ENCODE results near the gene CEP112. TPM values are rescaled to one million over a fixed set of nuclear protein-coding genes. Genes with fewer than 3 reads are reported as not detected.
"Not testable (repeated sequence)": the region's sequence is repeated elsewhere in the genome, so short reads cannot be mapped to it uniquely, and the experiment has no call there.

Gene CEP112
- total and polyA plus RNA-seq, 2 experiments from 2014 or later, result 4.0 to 4.3 TPM

DNA sequence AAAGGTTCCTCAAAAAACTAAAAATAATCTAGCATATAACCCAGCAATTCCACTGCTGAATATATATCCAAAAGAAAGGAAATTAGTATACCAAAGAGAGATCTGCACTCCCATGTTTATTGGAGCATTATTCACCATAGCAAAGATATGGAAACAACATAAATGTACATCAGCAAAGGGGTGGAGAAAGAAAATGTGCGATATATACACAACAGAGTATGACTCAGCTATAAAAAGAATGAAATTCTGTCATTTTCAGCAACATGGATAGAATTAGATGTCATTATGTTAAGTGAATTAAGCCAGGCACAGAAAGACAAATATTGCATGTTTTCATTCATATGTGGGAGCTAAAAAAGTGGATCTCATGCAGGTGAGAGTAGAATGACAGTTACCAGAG is 350.8 kb downstream of the CEP112 start (continued):
- TF ChIP-seq, protein P1, sequence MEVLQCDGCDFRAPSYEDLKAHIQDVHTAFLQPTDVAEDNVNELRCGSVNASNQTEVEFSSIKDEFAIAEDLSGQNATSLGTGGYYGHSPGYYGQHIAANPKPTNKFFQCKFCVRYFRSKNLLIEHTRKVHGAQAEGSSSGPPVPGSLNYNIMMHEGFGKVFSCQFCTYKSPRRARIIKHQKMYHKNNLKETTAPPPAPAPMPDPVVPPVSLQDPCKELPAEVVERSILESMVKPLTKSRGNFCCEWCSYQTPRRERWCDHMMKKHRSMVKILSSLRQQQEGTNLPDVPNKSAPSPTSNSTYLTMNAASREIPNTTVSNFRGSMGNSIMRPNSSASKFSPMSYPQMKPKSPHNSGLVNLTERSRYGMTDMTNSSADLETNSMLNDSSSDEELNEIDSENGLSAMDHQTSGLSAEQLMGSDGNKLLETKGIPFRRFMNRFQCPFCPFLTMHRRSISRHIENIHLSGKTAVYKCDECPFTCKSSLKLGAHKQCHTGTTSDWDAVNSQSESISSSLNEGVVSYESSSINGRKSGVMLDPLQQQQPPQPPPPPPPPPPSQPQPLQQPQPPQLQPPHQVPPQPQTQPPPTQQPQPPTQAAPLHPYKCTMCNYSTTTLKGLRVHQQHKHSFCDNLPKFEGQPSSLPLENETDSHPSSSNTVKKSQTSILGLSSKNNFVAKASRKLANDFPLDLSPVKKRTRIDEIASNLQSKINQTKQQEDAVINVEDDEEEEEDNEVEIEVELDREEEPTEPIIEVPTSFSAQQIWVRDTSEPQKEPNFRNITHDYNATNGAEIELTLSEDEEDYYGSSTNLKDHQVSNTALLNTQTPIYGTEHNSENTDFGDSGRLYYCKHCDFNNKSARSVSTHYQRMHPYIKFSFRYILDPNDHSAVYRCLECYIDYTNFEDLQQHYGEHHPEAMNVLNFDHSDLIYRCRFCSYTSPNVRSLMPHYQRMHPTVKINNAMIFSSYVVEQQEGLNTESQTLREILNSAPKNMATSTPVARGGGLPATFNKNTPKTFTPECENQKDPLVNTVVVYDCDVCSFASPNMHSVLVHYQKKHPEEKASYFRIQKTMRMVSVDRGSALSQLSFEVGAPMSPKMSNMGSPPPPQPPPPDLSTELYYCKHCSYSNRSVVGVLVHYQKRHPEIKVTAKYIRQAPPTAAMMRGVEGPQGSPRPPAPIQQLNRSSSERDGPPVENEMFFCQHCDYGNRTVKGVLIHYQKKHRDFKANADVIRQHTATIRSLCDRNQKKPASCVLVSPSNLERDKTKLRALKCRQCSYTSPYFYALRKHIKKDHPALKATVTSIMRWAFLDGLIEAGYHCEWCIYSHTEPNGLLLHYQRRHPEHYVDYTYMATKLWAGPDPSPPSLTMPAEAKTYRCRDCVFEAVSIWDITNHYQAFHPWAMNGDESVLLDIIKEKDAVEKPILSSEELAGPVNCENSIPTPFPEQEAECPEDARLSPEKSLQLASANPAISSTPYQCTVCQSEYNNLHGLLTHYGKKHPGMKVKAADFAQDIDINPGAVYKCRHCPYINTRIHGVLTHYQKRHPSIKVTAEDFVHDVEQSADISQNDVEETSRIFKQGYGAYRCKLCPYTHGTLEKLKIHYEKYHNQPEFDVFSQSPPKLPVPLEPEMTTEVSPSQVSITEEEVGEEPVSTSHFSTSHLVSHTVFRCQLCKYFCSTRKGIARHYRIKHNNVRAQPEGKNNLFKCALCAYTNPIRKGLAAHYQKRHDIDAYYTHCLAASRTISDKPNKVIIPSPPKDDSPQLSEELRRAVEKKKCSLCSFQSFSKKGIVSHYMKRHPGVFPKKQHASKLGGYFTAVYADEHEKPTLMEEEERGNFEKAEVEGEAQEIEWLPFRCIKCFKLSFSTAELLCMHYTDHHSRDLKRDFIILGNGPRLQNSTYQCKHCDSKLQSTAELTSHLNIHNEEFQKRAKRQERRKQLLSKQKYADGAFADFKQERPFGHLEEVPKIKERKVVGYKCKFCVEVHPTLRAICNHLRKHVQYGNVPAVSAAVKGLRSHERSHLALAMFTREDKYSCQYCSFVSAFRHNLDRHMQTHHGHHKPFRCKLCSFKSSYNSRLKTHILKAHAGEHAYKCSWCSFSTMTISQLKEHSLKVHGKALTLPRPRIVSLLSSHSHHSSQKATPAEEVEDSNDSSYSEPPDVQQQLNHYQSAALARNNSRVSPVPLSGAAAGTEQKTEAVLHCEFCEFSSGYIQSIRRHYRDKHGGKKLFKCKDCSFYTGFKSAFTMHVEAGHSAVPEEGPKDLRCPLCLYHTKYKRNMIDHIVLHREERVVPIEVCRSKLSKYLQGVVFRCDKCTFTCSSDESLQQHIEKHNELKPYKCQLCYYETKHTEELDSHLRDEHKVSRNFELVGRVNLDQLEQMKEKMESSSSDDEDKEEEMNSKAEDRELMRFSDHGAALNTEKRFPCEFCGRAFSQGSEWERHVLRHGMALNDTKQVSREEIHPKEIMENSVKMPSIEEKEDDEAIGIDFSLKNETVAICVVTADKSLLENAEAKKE (CRISPR knock-in tag; IDR thresholded peaks at IDR 0.05), result no peak
- no peak for TF ChIP-seq STAT1 (IDR thresholded peaks at IDR 0.05; ENCODE audit: unreplicated experiment)
- TF ChIP-seq, protein P2, sequence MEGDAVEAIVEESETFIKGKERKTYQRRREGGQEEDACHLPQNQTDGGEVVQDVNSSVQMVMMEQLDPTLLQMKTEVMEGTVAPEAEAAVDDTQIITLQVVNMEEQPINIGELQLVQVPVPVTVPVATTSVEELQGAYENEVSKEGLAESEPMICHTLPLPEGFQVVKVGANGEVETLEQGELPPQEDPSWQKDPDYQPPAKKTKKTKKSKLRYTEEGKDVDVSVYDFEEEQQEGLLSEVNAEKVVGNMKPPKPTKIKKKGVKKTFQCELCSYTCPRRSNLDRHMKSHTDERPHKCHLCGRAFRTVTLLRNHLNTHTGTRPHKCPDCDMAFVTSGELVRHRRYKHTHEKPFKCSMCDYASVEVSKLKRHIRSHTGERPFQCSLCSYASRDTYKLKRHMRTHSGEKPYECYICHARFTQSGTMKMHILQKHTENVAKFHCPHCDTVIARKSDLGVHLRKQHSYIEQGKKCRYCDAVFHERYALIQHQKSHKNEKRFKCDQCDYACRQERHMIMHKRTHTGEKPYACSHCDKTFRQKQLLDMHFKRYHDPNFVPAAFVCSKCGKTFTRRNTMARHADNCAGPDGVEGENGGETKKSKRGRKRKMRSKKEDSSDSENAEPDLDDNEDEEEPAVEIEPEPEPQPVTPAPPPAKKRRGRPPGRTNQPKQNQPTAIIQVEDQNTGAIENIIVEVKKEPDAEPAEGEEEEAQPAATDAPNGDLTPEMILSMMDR (conservative IDR thresholded peaks at IDR 0.05; ENCODE audit: low read depth in 2 of 2), result no peak
- no peak for TF ChIP-seq ZNF331 (CRISPR knock-in tag; IDR thresholded peaks at IDR 0.05; ENCODE audit: low read depth)
- no peak for TF ChIP-seq JUNB (IDR thresholded peaks at IDR 0.05; ENCODE audit: unreplicated experiment)

DNA sequence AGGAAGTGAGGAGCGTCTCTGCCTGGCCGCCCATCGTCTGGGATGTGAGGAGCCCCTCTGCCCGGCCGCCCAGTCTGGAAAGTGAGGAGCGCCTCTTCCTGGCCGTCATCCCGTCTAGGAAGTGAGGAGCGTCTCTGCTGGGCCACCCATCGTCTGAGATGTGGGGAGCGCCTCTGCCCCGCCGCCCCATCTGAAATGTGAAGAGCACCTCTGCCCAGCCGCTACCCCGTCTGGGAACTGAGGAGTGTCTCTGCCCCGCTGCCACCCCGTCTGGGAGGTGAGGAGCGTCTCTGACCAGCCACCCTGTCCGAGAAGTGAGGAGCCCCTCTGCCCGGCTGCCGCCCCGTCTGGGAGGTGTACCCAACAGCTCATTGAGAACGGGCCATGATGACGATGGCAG is 354.7 kb downstream of the CEP112 start:
- not testable (repeated sequence) for H3F3A ChIP-seq (replicated peaks; ENCODE audit: low read depth); H3K4me1 Mint-ChIP-seq; H3K79me2 ChIP-seq (replicated peaks; ENCODE audit: insufficient read depth); H3K4me2 ChIP-seq; H4K20me1 ChIP-seq (replicated peaks; ENCODE audit: insufficient read depth); H2AFZ ChIP-seq; H3K4me1 ChIP-seq (ENCODE audit: insufficient read depth); H3K4me3 Mint-ChIP-seq; H3K27ac ChIP-seq (ENCODE audit: low read depth); H3K9me2 ChIP-seq (ENCODE audit: insufficient read depth); H3K36me3 ChIP-seq (ENCODE audit: insufficient read depth); H3K27me3 Mint-ChIP-seq (ENCODE audit: insufficient read depth, low read depth, poor library complexity); H3K27ac Mint-ChIP-seq; H3K27me3 ChIP-seq (ENCODE audit: insufficient read depth); H3K4me3 ChIP-seq; DNase-seq (ENCODE audit: low spot score); ATAC-seq
- peaks cover 39% of the 10 kb centered on the region; the same call in 2 of the 3 replicates for H3K36me3 Mint-ChIP-seq (ENCODE audit: low read depth)
- peaks cover 52% of the 10 kb centered on the region for H3K9me3 Mint-ChIP-seq
